ENCODE results near the gene ACOT12. TPM values are rescaled to one million over a fixed set of nuclear protein-coding genes. Genes with fewer than 3 reads are reported as not detected.

The ACOT12 gene
- total RNA-seq, 2 donors from 2014 or later = not detected

GRCh38 chr5:81428446-81428845 lies 34.5 kb upstream of the ACOT12 start:
- Histone ChIP-seq H3K27ac (no peak overlapping the region), H3K9ac (ENCODE audit: low read depth in 2 of 2, low read length in 2 of 2) (no peak overlapping the region), H3K36me3 (no peaks in the 10 kb centered on the region), H3K4me1 (no peaks in the 10 kb centered on the region), H3K4me3 (no peak overlapping the region), H3K9me3 (no peaks in the 10 kb centered on the region), H3K27me3 (no peaks in the 10 kb centered on the region)
- intact Hi-C loops (cut with DNase I) = loop anchor here (5.0 to 10.0 kb wide), 2 partner anchors 416 to 739 kb away; no protein-coding TSS in a partner anchor
- TF ChIP-seq CTCF (IDR thresholded peaks at IDR 0.05) = no peak
- no peak for DNase-seq

GRCh38 chr5:81427566-81427965 lies 33.6 kb upstream of the ACOT12 start:
- Histone ChIP-seq H3K4me3 (no peak overlapping the region), H3K27me3 (no peaks in the 10 kb centered on the region), H3K36me3 (no peaks in the 10 kb centered on the region), H3K9ac (ENCODE audit: low read depth in 2 of 2, low read length in 2 of 2) (no peak overlapping the region), H3K27ac (no peak overlapping the region), H3K4me1 (no peaks in the 10 kb centered on the region), H3K9me3 (no peaks in the 10 kb centered on the region)
- no peak for TF ChIP-seq CTCF (IDR thresholded peaks at IDR 0.05)
- intact Hi-C loops (cut with DNase I) = loop anchor here (5.0 to 10.0 kb wide), 2 partner anchors 417 to 740 kb away; no protein-coding TSS in a partner anchor
- no peak for DNase-seq

- no peak for TF ChIP-seq CTCF (IDR thresholded peaks at IDR 0.05)
- intact Hi-C loops (cut with DNase I) = loop anchor here (5.0 to 10.0 kb wide), 2 partner anchors 418 to 741 kb away; no protein-coding TSS in a partner anchor
- H3K27me3 ChIP-seq = no peaks in the 10 kb centered on the region
- H3K9me3 ChIP-seq = no peaks in the 10 kb centered on the region
- H3K4me1 ChIP-seq = no peaks in the 10 kb centered on the region
- no peaks in the 10 kb centered on the region for H3K36me3 ChIP-seq
- DNase-seq = no peak
- no peak overlapping the region for H3K27ac ChIP-seq
- H3K9ac ChIP-seq (ENCODE audit: low read depth in 2 of 2, low read length in 2 of 2) = no peak overlapping the region
- no peak overlapping the region for H3K4me3 ChIP-seq
Observed at GRCh38 chr5:81426359-81427030, 32.6 kb upstream of the ACOT12 start.

GRCh38 chr5:81425569-81425968 lies 31.6 kb upstream of the ACOT12 start:
- Histone ChIP-seq H3K27me3 (no peaks in the 10 kb centered on the region), H3K36me3 (no peaks in the 10 kb centered on the region), H3K4me3 (no peak overlapping the region), H3K9ac (ENCODE audit: low read depth in 2 of 2, low read length in 2 of 2) (no peak overlapping the region), H3K9me3 (no peaks in the 10 kb centered on the region), H3K4me1 (no peaks in the 10 kb centered on the region), H3K27ac (no peak overlapping the region)
- DNase-seq = no peak
- intact Hi-C loops (cut with DNase I) = loop anchor here (5.0 to 10.0 kb wide), 2 partner anchors 419 to 742 kb away; no protein-coding TSS in a partner anchor
- peak; percentile 55 for TF ChIP-seq CTCF (IDR thresholded peaks at IDR 0.05)

- no peak overlapping the region for H3K9ac ChIP-seq (ENCODE audit: low read depth in 2 of 2, low read length in 2 of 2)
- no peaks in the 10 kb centered on the region for H3K4me1 ChIP-seq
- no peaks in the 10 kb centered on the region for H3K36me3 ChIP-seq
- H3K9me3 ChIP-seq = no peaks in the 10 kb centered on the region
- DNase-seq = no peak
- no peak overlapping the region for H3K27ac ChIP-seq
- no peak overlapping the region for H3K4me3 ChIP-seq
- no peaks in the 10 kb centered on the region for H3K27me3 ChIP-seq
- TF ChIP-seq CTCF (IDR thresholded peaks at IDR 0.05) = no peak
- intact Hi-C loops (cut with DNase I) = loop anchor here (5.0 to 10.0 kb wide), 3 partner anchors 420 to 803 kb away; no protein-coding TSS in a partner anchor
Observed at GRCh38 chr5:81424728-81425127, 30.8 kb upstream of the ACOT12 start.
